Stimulated activated CD8-positive, alpha-beta memory T cell treated with anti-CD3 and anti-CD28 coated beads, Interleukin-7, amount 100 ng/mL, for 24 hours (primary cell): ENCODE measurements around the gene XCL1.
"Not testable (repeated sequence)": the region's sequence is repeated elsewhere in the genome, so short reads cannot be mapped to it uniquely, and the experiment has no call there.

ENCODE experiments used
- DNase-seq: peaks from one replicate; pipeline ENCODE4 v3.0.0-alpha.2; 2020; ENCODE audit warnings: low read depth

Gene XCL1, protein sequence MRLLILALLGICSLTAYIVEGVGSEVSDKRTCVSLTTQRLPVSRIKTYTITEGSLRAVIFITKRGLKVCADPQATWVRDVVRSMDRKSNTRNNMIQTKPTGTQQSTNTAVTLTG

DNA sequence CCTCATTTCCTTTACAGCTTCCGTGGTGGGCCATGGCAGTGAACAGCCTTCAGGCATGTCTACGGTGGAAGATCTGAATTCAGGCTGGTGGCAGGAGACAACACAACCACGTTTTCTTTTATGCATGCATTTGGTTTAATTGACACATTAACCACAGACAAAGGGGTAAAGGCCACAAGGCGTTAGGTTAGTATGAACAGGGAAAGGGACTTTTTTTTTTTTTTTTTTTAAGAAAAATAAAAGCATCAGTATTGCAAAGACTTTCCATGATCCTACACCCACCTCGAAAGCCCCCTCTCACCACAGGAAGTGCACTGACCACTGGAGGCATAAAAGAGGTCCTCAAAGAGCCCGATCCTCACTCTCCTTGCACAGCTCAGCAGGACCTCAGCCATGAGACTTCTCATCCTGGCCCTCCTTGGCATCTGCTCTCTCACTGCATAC is at the start of gene XCL1:
XCL1 (plus strand) TSS at position 361 of the 444 bp plus-strand sequence; CDS start at position 394, 33 bp downstream.
- not testable (repeated sequence) for DNase-seq

DNA sequence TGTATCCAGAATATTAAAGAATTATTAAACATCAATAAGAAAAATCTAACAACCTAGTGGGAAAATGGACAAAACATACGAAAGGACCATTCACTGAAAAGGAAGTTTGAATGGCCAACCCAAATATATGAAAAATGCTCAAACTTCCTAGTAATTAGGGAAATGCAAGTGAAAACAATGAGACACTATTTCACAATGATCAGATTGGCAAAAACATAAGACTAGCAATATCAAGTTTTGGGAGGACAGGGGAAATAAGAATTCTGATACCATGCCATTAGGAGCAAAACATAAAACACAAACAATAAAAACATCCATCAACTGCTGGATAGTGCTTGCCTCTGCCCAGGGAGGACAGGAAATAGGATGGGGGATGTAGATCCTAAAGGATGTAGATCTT is 46.9 kb upstream of the XCL1 start:
- DNase-seq, result no peak

DNA sequence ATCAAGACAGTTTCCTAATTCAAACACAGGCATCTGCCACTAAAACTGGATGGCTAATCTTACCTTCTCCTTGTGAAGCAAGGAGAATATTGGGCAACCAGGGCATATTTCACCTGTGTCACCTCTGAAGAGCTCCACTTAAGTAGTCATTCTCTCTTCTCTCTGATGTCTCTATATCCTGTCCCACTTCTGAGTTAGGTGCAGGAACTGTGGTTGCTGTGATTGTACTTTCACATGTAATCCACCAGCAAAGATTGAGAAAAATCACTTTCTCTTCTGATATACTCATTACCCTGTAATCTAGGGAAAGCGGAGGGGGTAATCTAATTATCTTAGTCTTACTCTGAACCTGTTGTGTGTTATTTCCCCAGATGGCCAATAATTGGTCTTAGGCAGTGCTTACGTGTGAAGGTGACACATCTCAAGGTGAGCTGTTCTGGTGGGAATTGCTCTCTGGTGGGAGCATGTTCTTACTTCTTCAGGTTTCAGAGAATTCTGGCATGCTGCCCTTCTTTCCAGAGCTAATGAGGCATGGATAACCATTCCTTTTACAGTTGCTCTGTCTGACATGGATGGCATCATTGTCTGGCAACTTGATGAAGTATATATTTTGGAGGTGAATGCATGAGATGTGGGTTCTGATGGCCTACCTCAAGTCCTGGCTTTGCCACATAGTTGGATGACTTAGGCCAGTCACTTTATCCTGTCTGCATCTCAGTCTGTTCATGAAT is 44.6 kb upstream of the XCL1 start:
- DNase-seq, result no peak

DNA sequence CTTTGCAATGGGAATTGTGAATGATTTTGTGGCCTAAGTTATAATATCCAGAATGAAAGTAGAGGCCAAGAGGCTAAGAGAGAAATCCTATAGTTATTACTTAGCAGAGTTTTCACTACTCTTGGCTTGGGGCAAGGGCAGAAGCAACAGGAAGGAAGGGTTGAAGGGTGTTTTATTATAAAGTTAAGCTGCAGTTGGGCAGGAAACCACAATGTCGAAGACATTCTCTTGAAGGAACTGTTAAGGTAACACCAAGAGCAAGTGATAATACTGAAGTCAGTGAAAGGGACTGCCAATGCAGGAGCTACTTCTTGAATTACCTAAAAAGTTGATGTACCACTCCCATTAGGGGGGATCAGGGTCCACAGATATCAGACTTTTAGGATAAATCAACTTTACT is 40.9 kb upstream of the XCL1 start:
- no peak for DNase-seq

DNA sequence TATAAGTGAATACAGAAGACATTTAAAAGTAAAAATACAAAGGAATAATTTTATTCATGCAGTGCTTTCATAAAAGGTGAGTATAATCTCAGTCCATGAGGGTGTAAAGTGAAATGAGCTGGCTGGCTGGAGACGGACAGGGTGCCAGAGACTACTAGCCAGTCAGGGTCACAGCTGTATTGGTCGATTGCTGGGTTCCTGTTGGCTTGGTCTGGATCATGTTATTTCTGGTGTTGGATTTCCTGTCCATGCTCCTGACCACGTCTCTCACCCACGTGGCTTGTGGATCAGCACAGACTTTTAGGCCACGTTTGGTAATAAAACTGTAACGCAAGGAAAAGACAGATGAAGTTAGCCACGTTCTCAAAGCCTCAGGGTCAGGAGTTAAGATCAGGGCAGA is 35.6 kb upstream of the XCL1 start:
- DNase-seq, result not testable (repeated sequence)

DNA sequence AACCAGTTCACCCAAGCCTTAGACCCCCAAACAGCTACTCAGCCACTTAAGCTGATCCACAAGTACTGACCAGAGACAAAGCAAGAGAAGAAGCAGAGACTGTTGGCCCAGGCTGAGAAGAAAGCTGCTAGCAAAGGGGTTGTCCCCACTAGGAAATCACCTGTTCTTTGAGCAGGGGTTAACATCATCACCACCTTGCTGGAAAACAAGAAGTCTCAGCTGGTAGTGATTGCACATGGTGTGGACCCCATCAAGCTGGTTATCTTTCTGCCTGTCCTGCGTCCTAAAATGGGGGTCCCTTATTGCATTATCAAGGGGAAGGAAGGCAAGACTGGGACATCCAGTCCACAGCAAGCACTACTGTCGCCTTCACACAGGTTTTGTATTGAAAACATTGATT is 33.4 kb upstream of the XCL1 start:
- DNase-seq, result not testable (repeated sequence)

DNA sequence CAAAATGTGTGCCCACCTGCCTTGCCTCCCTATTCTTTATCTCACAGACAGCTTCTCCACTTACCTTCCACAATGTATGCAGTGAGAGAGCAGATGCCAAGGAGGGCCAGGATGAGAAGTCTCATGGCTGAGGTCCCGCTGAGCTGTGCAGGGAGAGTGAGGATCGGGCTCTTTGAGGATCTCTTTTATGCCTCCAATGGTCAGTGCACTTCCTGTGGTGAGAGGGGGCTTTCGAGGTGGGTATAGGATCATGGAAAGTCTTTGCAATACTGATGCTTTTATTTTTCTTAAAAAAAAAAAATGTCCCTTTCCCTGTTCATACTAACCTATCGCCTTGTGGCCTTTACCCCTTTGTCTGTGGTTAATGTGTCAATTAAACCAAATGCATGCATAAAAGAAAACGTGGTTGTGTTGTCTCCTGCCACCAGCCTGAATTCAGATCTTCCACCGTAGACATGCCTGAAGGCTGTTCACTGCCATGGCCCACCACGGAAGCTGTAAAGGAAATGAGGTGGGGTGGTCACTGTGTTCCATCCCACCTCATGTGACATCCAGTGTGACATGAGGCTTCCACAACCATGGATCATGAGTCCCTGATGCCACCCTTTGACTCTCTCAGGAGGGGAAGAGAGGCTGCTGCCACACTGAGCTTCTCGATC is 32.4 kb upstream of the XCL1 start, which contains the start of gene XCL2:
XCL2 (minus strand) TSS at position 158 of the 659 bp plus-strand sequence; CDS start at position 125, 33 bp downstream.
- DNase-seq, result not testable (repeated sequence)

DNA sequence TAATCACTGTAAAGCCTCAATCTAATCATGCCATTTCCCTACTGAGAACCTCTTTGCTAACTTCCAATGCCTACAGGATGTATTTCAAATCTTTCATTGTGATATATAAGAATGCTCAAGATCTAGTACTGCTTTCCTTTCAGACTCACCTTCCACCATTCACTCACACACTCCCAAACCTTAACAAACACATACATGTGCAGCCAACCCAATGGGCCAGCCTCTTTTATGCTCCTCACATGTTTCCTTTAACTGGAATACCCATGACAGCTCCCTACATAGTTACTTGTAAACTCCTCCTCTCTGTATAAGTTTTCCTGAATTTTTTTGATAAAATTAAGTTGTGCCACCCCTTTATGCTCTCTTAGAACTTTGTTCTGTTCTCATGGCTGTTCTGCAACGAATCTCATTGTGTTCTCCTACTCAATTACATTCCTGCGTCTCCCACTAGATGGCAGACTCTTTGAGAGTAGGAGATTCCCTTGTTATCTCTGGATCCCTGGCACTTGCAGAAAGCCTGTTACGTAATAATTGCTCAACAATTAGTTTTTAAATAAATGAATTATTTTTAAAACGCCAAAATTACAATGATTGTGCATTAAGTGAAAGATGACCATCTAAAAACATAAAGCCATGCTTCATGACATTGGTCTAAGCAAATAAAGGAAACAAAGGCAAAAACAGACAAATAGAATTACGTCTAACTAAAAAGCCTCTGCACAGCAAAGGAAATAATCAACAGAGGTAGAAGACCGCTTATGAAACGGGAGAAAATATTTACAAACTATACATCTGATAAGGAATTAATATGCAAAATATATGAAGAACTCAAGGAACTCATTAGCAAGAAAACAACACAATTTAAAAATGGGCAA is 30.5 kb upstream of the XCL1 start:
- not testable (repeated sequence) for DNase-seq

DNA sequence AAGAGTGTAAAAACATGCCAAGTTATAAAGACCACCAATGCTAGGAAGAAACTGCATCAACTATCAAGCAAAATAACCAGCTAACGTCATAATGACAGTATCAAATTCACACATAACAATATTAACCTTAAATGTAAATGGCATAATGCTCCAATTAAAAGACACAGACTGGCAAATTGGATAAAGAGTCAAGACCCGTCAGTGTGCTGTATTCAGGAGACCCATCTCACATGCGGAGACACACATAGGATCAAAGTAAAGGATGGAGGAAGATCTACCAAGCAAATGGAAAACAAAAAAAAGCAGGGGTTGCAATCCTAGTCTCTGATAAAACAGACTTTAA is 29.9 kb upstream of the XCL1 start:
- DNase-seq, result not testable (repeated sequence)

DNA sequence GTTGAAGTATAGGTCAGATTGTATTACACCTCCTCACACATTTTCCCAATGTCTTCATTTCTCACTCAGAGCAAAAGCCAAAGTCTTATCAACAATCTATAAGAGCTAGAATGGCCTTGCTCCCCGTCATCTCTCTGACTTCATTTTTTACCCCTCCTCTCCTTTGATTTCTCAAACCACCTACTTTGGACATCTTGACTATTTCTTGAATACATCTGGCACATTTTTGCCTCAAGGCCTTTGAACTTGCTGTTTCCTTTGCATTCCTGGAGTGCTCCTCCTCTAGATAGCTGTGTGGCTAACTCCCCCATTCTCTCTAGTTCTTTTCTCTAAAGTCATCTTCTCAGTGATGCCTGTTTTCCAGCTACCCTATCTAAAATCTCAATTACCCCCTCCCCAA is 25.4 kb upstream of the XCL1 start:
- no peak for DNase-seq

DNA sequence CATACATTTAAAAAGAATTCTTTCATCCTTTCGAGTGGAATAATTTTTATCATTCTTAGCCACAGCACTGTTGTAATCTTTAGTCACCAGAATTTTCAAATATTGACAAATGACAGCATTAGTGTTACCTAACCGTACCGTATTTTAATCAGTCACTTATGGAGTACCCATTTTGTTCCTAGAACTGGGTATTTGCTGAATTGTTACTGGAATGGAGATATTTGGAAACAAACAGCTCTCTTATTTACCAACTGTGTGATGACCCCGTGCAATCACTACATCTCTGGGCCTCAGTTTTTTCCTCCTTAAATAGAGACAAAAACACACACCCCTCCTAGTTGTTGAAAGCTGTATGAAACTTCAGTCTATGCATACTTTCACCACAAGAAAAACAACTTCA is 24.7 kb upstream of the XCL1 start:
- DNase-seq, result no peak

DNA sequence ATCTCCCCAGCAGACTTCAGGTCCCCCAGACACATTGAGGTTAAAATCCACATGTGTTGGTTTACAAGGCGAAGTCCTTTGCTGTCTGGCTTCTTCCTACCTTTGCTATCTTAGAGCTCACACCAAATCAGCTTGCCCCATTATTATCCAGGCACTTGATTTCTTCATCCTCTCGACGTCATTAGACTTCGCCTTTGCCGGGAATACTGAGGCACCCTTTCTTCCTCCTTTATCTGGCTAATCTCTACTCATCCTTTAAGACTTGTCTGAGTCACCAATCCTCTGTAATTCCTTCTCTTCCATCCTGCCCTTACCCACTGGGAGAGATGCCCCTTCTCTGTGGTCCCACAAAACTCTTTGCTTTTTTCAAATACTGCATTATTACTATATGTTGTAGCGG is 23.4 kb upstream of the XCL1 start:
- no peak for DNase-seq

DNA sequence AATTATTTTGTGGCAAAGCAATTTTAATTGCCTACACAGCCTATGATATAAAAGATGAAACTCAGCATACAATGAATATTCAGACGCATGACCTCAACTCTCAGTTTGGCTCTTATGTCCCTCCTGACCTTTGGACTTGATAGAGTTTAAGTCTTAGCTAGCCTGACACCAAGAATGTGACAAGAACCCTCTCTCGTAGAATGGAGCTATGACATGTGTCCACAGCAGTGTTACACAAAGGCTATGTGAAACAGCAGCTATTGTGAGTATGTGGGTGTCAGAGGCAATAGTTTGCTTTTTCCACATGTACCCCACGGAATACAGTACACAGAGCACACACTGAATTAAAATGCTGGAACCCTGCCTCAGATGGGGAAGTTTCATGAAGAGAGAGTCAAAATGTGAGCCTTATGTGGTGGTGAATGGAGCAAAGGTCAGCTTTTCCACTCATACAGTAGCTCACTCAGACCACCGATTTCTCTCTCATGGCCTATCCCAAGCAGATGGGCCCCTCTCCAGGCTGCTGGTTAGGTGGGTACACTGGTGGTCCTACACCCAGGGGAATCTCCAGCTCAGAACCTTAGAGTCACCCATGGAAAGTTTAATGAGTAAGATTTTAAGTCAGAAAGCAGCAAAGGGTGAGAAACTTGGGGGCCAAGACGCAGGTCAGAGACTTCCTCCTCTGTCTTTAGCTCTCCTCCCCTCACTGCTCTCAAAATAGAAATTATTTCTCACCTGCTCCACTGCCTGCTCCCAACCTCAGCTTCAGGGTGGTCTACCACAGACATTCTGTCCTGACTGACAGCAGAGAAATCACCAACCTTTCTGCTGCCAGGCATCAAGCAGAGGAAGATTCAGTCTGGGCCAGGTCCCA is 22.5 kb upstream of the XCL1 start:
- DNase-seq, result no peak

DNA sequence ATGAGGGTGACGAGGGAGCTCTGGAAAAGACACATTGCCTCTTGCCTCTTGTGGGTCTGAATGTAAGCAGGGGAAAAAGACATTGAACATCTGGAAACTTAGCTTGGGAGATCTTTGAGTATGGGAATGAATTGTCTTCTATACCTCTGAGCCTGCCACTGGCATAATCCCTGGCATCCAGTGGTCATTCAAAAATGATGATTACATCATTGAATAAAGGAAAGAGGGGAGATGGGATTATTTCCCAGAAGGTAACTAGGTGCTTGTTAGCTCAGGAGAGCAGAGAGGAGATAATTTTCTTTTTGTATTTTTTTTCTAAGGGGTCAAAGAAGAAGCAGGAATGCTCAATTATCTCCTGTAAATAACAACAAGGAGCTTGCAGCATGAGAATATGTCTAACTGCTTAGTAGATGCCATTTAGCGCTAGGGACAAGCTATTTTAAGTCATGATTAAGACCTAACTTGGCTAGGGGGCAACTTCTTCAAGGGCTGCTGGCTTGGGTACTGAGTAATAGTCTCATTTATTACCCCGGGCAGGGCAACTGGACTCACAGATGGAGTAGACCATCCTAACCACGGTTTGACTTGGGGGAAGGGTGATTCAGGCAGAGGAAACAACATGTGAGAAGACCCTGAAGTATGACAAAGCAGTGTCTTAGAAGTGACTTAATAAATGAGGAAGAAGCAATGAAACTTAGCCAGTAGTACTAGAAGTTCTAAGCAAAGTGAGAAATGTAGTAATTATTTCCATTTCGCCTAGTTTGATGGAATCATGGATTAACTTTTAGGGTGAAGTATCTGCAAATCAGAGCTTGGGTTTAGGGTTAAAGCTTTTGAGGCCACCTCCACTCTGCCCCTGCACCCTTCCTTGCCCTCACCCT is 21.6 kb upstream of the XCL1 start:
- DNase-seq, result no peak

DNA sequence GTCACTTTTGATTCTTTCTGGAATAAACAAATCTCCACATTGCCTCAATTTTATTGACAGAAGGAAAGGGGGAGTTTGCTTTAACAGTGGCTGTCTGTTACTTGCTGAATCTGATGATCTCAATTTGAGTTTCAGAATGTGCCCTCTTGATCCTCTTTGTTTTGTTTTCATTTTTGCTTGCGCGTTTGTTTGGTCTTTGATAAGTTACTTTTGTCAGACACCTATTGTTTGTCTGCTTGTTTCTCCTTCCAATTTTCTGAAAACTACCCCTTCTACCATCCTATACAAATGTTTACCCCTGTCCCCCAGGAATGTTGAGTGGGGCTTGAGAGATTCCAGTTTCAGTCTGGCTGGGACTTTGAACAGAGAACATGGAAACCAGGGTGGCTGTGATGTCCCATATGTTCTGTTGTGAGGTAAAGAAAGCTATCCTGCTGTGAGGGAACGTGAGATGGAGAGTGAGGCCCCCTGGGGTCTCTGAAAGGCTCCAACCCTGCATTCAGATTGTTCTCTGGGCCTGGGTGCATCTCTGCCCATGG is 20.8 kb upstream of the XCL1 start:
- DNase-seq, result no peak

DNA sequence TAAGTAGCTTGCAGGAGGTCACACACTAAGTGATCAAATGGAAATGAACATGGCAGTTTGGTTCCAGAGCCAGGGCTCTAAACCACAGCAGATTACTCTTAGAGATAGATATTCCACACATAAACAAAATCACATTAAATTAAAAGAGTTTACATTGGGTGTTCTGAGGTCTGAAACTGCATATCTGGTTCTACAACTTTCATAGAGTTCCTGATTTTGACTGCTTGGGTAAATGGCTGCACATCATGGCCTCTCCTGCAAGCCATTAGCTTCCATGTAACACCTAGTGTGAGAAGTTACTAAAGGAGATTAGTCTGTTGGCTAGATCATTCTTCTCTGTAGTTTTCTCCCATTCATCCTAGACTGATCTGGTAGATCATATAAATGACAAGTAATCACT is 19.8 kb upstream of the XCL1 start:
- DNase-seq, result no peak

DNA sequence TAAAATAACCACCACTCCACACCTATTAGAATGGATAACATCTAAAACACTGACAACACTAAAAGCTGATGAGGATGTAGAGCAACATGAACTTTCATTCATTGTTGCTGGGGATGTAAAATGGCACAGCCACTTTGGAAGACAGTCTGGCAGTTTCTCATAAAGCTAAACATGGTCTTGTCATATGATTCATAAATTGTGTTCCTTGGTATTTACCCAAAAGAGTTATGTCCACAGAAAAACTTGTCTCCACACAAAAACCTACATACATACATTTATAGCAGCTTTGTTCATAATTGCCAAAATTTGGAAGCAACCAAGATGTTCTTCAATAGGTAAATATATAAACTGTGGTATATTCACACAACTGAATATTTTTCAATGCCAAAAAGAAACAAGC is 16.0 kb upstream of the XCL1 start:
- no peak for DNase-seq

DNA sequence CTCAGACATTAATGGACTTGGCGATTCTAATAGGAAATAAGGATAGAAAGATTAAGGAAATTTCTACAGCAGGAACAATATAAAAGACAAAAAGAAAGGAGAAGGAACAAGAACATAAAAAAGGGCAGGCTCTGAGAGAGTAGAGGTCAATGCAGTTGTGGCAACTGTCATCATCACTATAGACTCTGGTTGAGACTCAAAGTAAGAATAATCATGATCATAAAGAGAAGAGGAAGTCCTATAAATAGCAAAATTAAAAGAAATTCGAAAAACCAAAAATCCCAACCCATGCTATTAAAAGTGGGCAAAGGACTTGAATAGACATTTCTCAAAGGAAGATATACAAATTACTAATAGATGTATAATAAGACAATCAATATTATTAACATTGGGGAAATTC is 14.4 kb upstream of the XCL1 start:
- DNase-seq, result no peak

DNA sequence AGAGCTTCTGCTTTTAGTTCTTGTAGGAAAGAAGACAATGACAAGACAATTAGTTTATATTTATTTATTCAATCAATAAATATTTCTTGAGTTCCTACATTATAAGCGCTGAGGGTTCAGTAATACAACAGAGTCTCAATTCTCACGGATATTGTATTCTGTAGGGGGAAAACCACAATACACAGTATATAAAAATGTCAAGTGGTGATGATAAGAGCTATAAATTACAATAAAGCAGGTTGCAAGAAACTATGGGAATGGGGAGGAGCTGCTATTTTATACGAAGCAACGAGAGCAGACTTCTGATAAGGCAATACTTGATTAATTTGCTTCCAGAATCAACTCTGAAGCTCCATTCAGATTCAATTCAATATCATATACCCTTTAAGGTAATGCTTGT is 10.6 kb upstream of the XCL1 start:
- DNase-seq, result no peak

DNA sequence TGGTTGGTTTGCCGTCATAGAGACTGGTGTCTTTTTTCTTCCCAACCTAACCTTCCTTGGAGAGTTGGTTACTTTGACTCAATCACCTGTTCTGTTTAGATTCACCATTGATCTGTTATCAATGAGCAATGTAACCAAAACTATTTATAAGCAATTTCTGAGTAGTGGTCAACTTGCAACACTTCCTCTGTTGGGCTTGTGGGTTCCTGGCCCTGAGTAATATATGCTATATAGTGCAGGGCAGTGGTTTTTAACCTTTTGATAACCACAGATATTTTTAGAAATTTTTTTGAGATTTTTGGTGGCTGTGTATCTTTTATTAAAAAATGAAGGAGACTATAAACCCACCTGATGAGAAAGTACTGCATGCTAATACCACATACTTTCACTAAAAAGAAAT is 9.4 kb upstream of the XCL1 start:
- DNase-seq, result no peak
